ENCODE results near the gene PDE9A. TPM values are rescaled to one million over a fixed set of nuclear protein-coding genes. Genes with fewer than 3 reads are reported as not detected.

PDE9A gene
- total and polyA plus RNA-seq, 2 experiments from 2014 or later = 6.8 to 14.2 TPM

DNA sequence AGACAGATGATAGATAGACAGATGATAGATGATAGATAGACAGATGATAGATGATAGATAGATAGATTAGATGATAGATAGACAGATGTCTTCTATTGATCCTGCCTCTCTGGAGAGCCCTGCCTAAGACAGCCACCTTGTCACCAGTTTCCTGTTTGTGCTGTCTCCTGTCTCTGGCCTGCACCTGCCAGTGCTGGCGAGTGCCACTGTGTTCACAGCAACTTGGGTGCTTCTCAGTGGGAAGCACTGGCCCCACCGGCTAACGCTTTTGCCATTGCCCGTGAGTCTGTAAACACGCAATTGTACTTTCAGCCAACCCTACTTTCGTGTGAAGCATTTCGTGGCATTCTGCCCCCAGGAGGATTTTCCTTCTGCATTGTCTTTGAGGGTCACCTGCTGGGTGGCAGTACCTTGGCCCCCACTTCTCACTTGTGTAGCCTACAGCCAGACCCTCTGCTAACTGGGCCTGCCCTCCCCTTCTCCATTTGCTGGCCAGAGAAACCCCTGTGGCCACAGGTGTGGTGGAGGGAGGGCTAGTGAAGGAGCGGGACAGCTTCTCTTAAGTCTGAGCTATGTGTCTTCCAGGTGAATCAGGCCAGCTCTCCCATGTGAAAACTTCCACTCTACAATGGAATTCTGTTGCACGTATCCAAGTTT is 23.4 kb upstream of the PDE9A start:
- Histone ChIP-seq H3K4me1 (ENCODE audit: low read depth) (peaks cover 18% of the 10 kb centered on the region), H3K4me3 (no peak overlapping the region), H3K27ac (no peak overlapping the region), H3K9me3 (ENCODE audit: low read depth) (no peaks in the 10 kb centered on the region), H3K36me3 (no peaks in the 10 kb centered on the region), H3K27me3 (peaks cover 3% of the 10 kb centered on the region)
- DNase-seq (ENCODE audit: low read depth in 1 of 2, low spot score in 1 of 2) = no peak
- TF ChIP-seq CTCF (IDR thresholded peaks at IDR 0.05; ENCODE audit: low read depth, low read length) = no peak

DNA sequence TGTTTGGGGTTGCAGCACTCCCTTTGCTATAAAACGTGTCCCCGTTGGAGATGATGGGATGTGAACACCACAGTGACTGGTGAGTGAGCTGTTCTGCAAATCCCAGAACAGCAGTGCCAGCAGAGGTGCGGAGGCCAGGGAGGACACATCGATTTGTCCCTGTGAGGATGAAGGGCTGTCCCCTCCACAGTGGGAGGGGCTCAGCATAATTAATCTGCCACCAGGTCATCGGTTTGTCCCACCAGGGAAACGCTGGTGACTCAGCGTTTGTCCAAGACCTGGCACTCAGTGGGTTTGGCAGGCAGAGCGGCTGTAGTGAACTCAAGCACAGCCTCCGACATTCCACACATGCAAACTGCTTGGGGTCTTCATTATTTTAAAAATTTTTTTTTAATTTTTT is 22.8 kb upstream of the PDE9A start:
- no peaks in the 10 kb centered on the region for H3K9me3 ChIP-seq (ENCODE audit: low read depth)
- no peaks in the 10 kb centered on the region for H3K36me3 ChIP-seq
- H3K4me1 ChIP-seq (ENCODE audit: low read depth) = peaks cover 18% of the 10 kb centered on the region
- no peak for DNase-seq (ENCODE audit: low read depth in 1 of 2, low spot score in 1 of 2)
- TF ChIP-seq CTCF (IDR thresholded peaks at IDR 0.05; ENCODE audit: low read depth, low read length) = no peak
- no peak overlapping the region for H3K27ac ChIP-seq
- H3K27me3 ChIP-seq = peaks cover 3% of the 10 kb centered on the region
- no peak overlapping the region for H3K4me3 ChIP-seq

DNA sequence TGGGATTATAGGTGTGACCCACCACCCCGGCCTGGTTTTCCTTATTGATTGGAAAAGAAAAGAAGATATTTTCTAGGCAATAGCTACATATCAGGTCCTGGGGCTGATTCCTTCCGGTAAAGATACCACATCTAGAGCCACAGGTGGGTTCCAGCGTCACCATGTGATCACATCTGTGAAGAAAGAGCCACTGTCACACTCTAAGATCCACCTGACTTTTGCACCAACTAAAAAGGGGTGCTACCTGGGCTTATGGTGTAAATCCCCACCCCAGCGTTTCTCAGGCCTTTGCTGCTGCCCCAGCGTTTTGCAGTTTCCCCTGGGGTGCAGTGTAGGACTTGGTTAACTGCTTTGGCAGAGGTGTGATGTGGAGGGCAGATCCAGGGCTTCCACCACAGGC is 22.3 kb upstream of the PDE9A start:
- Histone ChIP-seq H3K36me3 (no peaks in the 10 kb centered on the region), H3K27ac (no peak overlapping the region), H3K9me3 (ENCODE audit: low read depth) (no peaks in the 10 kb centered on the region), H3K4me3 (no peak overlapping the region), H3K4me1 (ENCODE audit: low read depth) (peaks cover 18% of the 10 kb centered on the region), H3K27me3 (peaks cover 3% of the 10 kb centered on the region)
- DNase-seq (ENCODE audit: low read depth in 1 of 2, low spot score in 1 of 2) = no peak
- no peak for TF ChIP-seq CTCF (IDR thresholded peaks at IDR 0.05; ENCODE audit: low read depth, low read length)

DNA sequence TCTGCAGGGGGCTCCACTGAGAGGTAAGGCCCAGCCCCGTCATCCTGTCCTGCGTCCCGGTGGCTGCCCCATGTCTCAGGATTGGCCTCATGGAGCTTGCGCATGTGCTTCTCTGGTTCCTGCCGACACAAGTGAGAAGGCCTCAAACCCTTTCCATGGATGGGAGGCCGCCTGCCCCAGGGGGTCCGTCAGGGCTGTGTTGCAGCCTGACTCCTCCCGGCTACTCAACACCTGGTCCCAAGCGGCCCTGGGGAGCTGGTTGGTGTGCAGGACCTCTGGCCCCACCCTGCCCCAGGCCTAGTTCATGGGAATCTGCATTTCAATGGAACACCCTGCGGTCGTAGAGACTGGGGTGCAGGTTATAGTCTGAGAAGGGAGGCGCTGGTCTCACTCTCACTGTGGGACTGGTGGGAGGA is 21.1 kb upstream of the PDE9A start:
- no peak for TF ChIP-seq CTCF (IDR thresholded peaks at IDR 0.05; ENCODE audit: low read depth, low read length)
- Histone ChIP-seq H3K27ac (no peak overlapping the region), H3K27me3 (peaks cover 3% of the 10 kb centered on the region), H3K4me1 (ENCODE audit: low read depth) (peaks cover 13% of the 10 kb centered on the region), H3K36me3 (no peaks in the 10 kb centered on the region), H3K4me3 (no peak overlapping the region), H3K9me3 (ENCODE audit: low read depth) (no peaks in the 10 kb centered on the region)
- no peak for DNase-seq (ENCODE audit: low read depth in 1 of 2, low spot score in 1 of 2)

GRCh38 chr21:42632771-42633690 is 20.4 kb upstream of the PDE9A start:
- H3K27ac ChIP-seq = no peak overlapping the region
- peaks cover 3% of the 10 kb centered on the region for H3K27me3 ChIP-seq
- DNase-seq (ENCODE audit: low read depth in 1 of 2, low spot score in 1 of 2) = no peak
- no peak for TF ChIP-seq CTCF (IDR thresholded peaks at IDR 0.05; ENCODE audit: low read depth, low read length)
- H3K36me3 ChIP-seq = no peaks in the 10 kb centered on the region
- H3K9me3 ChIP-seq (ENCODE audit: low read depth) = no peaks in the 10 kb centered on the region
- H3K4me1 ChIP-seq (ENCODE audit: low read depth) = peaks cover 6% of the 10 kb centered on the region
- no peak overlapping the region for H3K4me3 ChIP-seq
